B cell (primary cell): Measurements from ENCODE around the gene PALD1. TPM values are rescaled to one million over a fixed set of nuclear protein-coding genes. Genes with fewer than 3 reads are reported as not detected.

Experiments used
- ATAC-seq: fragments of 200-7000 bp; cut with Tn5 transposase; one replicate; pipeline ENCODE4 v1.10.0; 2021; ENCODE audit warnings: low read depth, mild to moderate bottlenecking, moderate number of reproducible peaks, moderate library complexity
- CTCF ChIA-PET: fragments of 350-600 bp; sonication (Branson Sonifier 250); formaldehyde crosslinking; loops from one replicate; lab custom pipeline; 2021; ENCODE audit warnings: antibody characterized with exemption, inconsistent platforms; lab: Charles Lee
- POLR2A ChIA-PET: fragments of 350-600 bp; sonication (Branson Sonifier 250); formaldehyde crosslinking; loops from one replicate; lab custom pipeline; 2021; ENCODE audit warnings: antibody characterized with exemption; lab: Charles Lee
- DNase-seq: peaks from one replicate; pipeline ENCODE4 v3.0.0; 2013
- H2AFZ ChIP-seq: 2 replicates; pipeline ENCODE4 v1.6.1; 2012; ENCODE audit warnings: mild to moderate bottlenecking, low read depth, low read length; ENCODE audit not compliant: insufficient read depth, poor library complexity, severe bottlenecking
- H3K27ac ChIP-seq, 2 donors: 1 replicate in 1 of 2; 2 replicates in 1 of 2; pipeline ENCODE4 v1.5.1; 2012 to 2013; ENCODE audit warnings: low read length in 2 of 2, mild to moderate bottlenecking in 2 of 2, moderate library complexity in 1 of 2
- H3K27me3 ChIP-seq, 4 experiments: fragments of 200-600 bp in 1 of 4; sonication (generic) in 1 of 4; replicated peaks in 1 of 4; 1 replicate in 2 of 4; 2 replicates in 2 of 4; pipeline versions ENCODE4 v1.6.1 to v1.7.0; 2013 to 2016; ENCODE audit warnings: low read length in 3 of 4, mild to moderate bottlenecking in 2 of 4, mixed read lengths in 1 of 4, moderate library complexity in 1 of 4; ENCODE audit not compliant: insufficient read depth in 4 of 4, control insufficient read depth in 3 of 4; ENCODE audit errors: control extremely low read depth in 1 of 4
- H3K36me3 ChIP-seq, 2 experiments: replicated peaks in 1 of 2; 1 replicate in 1 of 2; 2 replicates in 1 of 2; pipeline versions ENCODE4 v1.6.1 to v1.7.1; 2013; ENCODE audit warnings: low read length in 1 of 2; ENCODE audit not compliant: insufficient read depth in 2 of 2, control insufficient read depth in 1 of 2; ENCODE audit errors: control extremely low read depth in 1 of 2, extremely low read depth in 1 of 2
- H3K4me1 ChIP-seq, 2 donors: fragments of 200-600 bp in 1 of 2; sonication (generic) in 1 of 2; 1 replicate in 1 of 2; 2 replicates in 1 of 2; pipeline versions ENCODE4 v1.5.1 to v1.6.1; 2013 to 2017; ENCODE audit warnings: low read length in 2 of 2; ENCODE audit not compliant: control insufficient read depth in 2 of 2, insufficient read depth in 2 of 2
- H3K4me2 ChIP-seq: replicated peaks from 2 replicates; pipeline ENCODE3; 2012; ENCODE audit warnings: mild to moderate bottlenecking, low read depth, low read length; ENCODE audit not compliant: poor library complexity, severe bottlenecking
- H3K4me3 ChIP-seq, 5 experiments: fragments of 200-600 bp in 1 of 5; sonication (generic) in 1 of 5; 1 replicate in 3 of 5; 2 replicates in 2 of 5; pipeline versions ENCODE4 v1.5.1 to v1.7.0; 2011 to 2016; ENCODE audit warnings: low read length in 4 of 5, mild to moderate bottlenecking in 4 of 5, low read depth in 2 of 5, control low read depth in 1 of 5, moderate library complexity in 1 of 5; ENCODE audit not compliant: insufficient read depth in 1 of 5; ENCODE audit errors: control extremely low read depth in 1 of 5, extremely low read depth in 1 of 5
- H3K79me2 ChIP-seq: fragments of 200-600 bp; sonication (generic); one replicate; pipeline ENCODE4 v1.6.0; 2016; ENCODE audit warnings: low read length; ENCODE audit not compliant: control insufficient read depth, insufficient read depth
- H3K9ac ChIP-seq: fragments of 200-600 bp; sonication (generic); 2 replicates; pipeline ENCODE4 v1.6.1; 2017; ENCODE audit warnings: mild to moderate bottlenecking, low read length, moderate library complexity
- H3K9me3 ChIP-seq, 3 donors: one replicate each; pipeline versions ENCODE4 v1.6.1 to v1.7.1; 2013; ENCODE audit warnings: low read length in 2 of 3; ENCODE audit not compliant: control insufficient read depth in 2 of 3, insufficient read depth in 1 of 3; ENCODE audit errors: control extremely low read depth in 1 of 3
- H4K20me1 ChIP-seq: 2 replicates; pipeline ENCODE4 v1.6.0; 2012; ENCODE audit warnings: mild to moderate bottlenecking, low read length; ENCODE audit not compliant: insufficient read depth, control insufficient read depth, poor library complexity, severe bottlenecking
- H3K27ac Mint-ChIP-seq: one replicate; pipeline ENCODE4 v1.8.0; 2021; ENCODE audit warnings: mixed read lengths
- H3K27me3 Mint-ChIP-seq: one replicate; pipeline ENCODE4 v1.8.0; 2021; ENCODE audit warnings: mixed read lengths
- H3K4me1 Mint-ChIP-seq: one replicate; pipeline ENCODE4 v1.8.0; 2021; ENCODE audit warnings: mixed read lengths
- H3K4me3 Mint-ChIP-seq: one replicate; pipeline ENCODE4 v1.8.0; 2021; ENCODE audit warnings: mixed read lengths
- H3K9me3 Mint-ChIP-seq: one replicate; pipeline ENCODE4 v1.8.0; 2022; ENCODE audit warnings: mixed read lengths; ENCODE audit not compliant: insufficient read depth
- CTCF ChIP-seq: fragments of 200-600 bp; IDR thresholded peaks from one replicate; pipeline ENCODE4 v1.8.0; 2022; ENCODE audit warnings: antibody characterized with exemption, mild to moderate bottlenecking
- EZH2 ChIP-seq: IDR thresholded peaks from 2 replicates; pipeline ENCODE4 v1.6.1; 2012; ENCODE audit warnings: borderline replicate concordance, low read depth, mild to moderate bottlenecking, moderate library complexity, low read length; ENCODE audit not compliant: insufficient read depth, poor library complexity, severe bottlenecking
- WGBS: methylation state at CpG from one replicate; pipeline ENCODE4 v1.1.5; 2013; ENCODE audit warnings: missing lambda C conversion rate; ENCODE audit not compliant: insufficient coverage; 5-methylcytosine and 5-hydroxymethylcytosine counted together
- intact Hi-C: fragments of 100-400 bp; cut with micrococcal nuclease; formaldehyde crosslinking; loops from one replicate; pipeline ENCODE4 v1.10.0; 2022
- polyA plus RNA-seq: library from polyadenylated mRNA; depleted of rRNA; stranded (reverse); fragments of >200 nt; gene quantifications from 2 replicates; pipeline ENCODE4 v1.2.3, GENCODE V29; 2012
- total RNA-seq, 2 donors: library from RNA; stranded (reverse); fragments of 120-200 nt in 1 of 2; gene quantifications; 1 replicate in 1 of 2; 2 replicates in 1 of 2; pipeline versions ENCODE4 v1.2.3 to v1.2.4, GENCODE V29; 2013 to 2022

The PALD1 gene
- total and polyA plus RNA-seq, 2 donors (not counting 1 experiment from before 2014, with no cell fraction given) = 2.2 to 2.8 TPM

GRCh38 chr10:70535451-70535850 is 56.9 kb downstream of the PALD1 start:
- no peaks in the 10 kb centered on the region for H3K9me3 ChIP-seq
- H3K79me2 ChIP-seq = no peaks in the 10 kb centered on the region
- no peak for DNase-seq
- no peaks in the 10 kb centered on the region for H3K36me3 ChIP-seq
- H3K4me1 Mint-ChIP-seq = no peaks in the 10 kb centered on the region
- H3K27me3 ChIP-seq = no peaks in the 10 kb centered on the region
- POLR2A ChIA-PET = no interaction called here
- no peak overlapping the region for H3K27ac ChIP-seq
- WGBS = 90% methylated on average over 5 of the region's 5 CpGs
- TF ChIP-seq EZH2 = no peak
- TF ChIP-seq CTCF = no peak
- ATAC-seq = no peak
- H3K27ac Mint-ChIP-seq = no peak overlapping the region
- no peak overlapping the region for H3K9ac ChIP-seq
- H3K4me3 ChIP-seq = no peak overlapping the region
- H3K4me1 ChIP-seq = no peaks in the 10 kb centered on the region
- CTCF ChIA-PET = interaction anchor here (11.7 kb wide), 1 partner anchor 72 kb away, joined by 162 read pairs; no protein-coding TSS in a partner anchor
- no peaks in the 10 kb centered on the region for H3K9me3 Mint-ChIP-seq
- intact Hi-C loops = no loop called here
- no peaks in the 10 kb centered on the region for H3K27me3 Mint-ChIP-seq
- H2AFZ ChIP-seq = no peak overlapping the region
- no peak overlapping the region for H3K4me2 ChIP-seq
- no peaks in the 10 kb centered on the region for H4K20me1 ChIP-seq
- no peak overlapping the region for H3K4me3 Mint-ChIP-seq

GRCh38 chr10:70536196-70536861 is 57.8 kb downstream of the PALD1 start:
- H3K4me1 Mint-ChIP-seq = no peaks in the 10 kb centered on the region
- H3K4me3 Mint-ChIP-seq = no peak overlapping the region
- intact Hi-C loops = no loop called here
- 92% methylated on average over 6 of the region's 8 CpGs for WGBS
- Histone ChIP-seq H3K79me2 (no peaks in the 10 kb centered on the region), H3K36me3 (no peaks in the 10 kb centered on the region), H3K27ac (no peak overlapping the region), H2AFZ (no peak overlapping the region), H3K4me2 (no peak overlapping the region), H3K9ac (no peak overlapping the region), H3K9me3 (no peaks in the 10 kb centered on the region), H3K4me1 (no peaks in the 10 kb centered on the region), H3K4me3 (no peak overlapping the region), H4K20me1 (no peaks in the 10 kb centered on the region), H3K27me3 (no peaks in the 10 kb centered on the region)
- H3K27me3 Mint-ChIP-seq = no peaks in the 10 kb centered on the region
- ChIA-PET POLR2A (no interaction called here), CTCF (interaction anchor here (0.7 to 11.7 kb wide), 5 partner anchors 37 to 119 kb away, joined by 3 to 162 read pairs (median 5); no protein-coding TSS in a partner anchor)
- H3K27ac Mint-ChIP-seq = no peak overlapping the region
- DNase-seq (no peak), ATAC-seq (no peak)
- no peaks in the 10 kb centered on the region for H3K9me3 Mint-ChIP-seq
- TF ChIP-seq CTCF = no peak
